ENCODE results near the gene FGFRL1.

FGFRL1 gene

GRCh38 chr4:1010395-1011021, 918 bp upstream of the FGFRL1 start:
- H3K9me3 ChIP-seq (ENCODE audit: control insufficient read depth in 2 of 2, low read length in 2 of 2), result no peaks in the 10 kb centered on the region
- no peaks in the 10 kb centered on the region for H3K36me3 ChIP-seq (ENCODE audit: control insufficient read depth in 2 of 2, insufficient read depth in 2 of 2, low read length in 2 of 2)
- peak overlapping the region; percentile 75 to 77 for H3K27ac ChIP-seq (ENCODE audit: low read depth in 2 of 2, low read length in 2 of 2)
- peak overlapping the region; percentile 32 to 80 for H3K9ac ChIP-seq (ENCODE audit: low read depth in 1 of 2, low read length in 2 of 2)
- H3K4me1 ChIP-seq (ENCODE audit: control insufficient read depth in 2 of 2, insufficient read depth in 2 of 2, low read length in 2 of 2), result peaks cover 17 to 18% of the 10 kb centered on the region in 2 donors
- H3K4me3 ChIP-seq (ENCODE audit: low read length in 2 of 2), result peak overlapping the region; percentile 66 to 75
- peaks cover 16 to 17% of the 10 kb centered on the region in 2 donors for H3K27me3 ChIP-seq (ENCODE audit: control insufficient read depth in 2 of 2, insufficient read depth in 2 of 2, low read length in 2 of 2)

- H3K4me3 ChIP-seq (ENCODE audit: low read length in 2 of 2), result no peak overlapping the region
- no peaks in the 10 kb centered on the region for H3K9me3 ChIP-seq (ENCODE audit: control insufficient read depth in 2 of 2, low read length in 2 of 2)
- H3K4me1 ChIP-seq (ENCODE audit: control insufficient read depth in 2 of 2, insufficient read depth in 2 of 2, low read length in 2 of 2), result peaks cover 17 to 18% of the 10 kb centered on the region in 2 donors
- H3K27ac ChIP-seq (ENCODE audit: low read depth in 2 of 2, low read length in 2 of 2), result no peak overlapping the region
- H3K9ac ChIP-seq (ENCODE audit: low read depth in 1 of 2, low read length in 2 of 2), result no peak overlapping the region
- peaks cover 14 to 15% of the 10 kb centered on the region in 2 donors for H3K27me3 ChIP-seq (ENCODE audit: control insufficient read depth in 2 of 2, insufficient read depth in 2 of 2, low read length in 2 of 2)
- no peaks in the 10 kb centered on the region for H3K36me3 ChIP-seq (ENCODE audit: control insufficient read depth in 2 of 2, insufficient read depth in 2 of 2, low read length in 2 of 2)
Measured at GRCh38 chr4:1011666-1012033, 224 bp downstream of the FGFRL1 start.

- Histone ChIP-seq H3K27ac (ENCODE audit: low read depth in 2 of 2, low read length in 2 of 2) (no peak overlapping the region), H3K9ac (ENCODE audit: low read depth in 1 of 2, low read length in 2 of 2) (peak overlapping the region in 1 of 2 donors; percentile 34), H3K4me1 (ENCODE audit: control insufficient read depth in 2 of 2, insufficient read depth in 2 of 2, low read length in 2 of 2) (peaks cover 17 to 18% of the 10 kb centered on the region in 2 donors), H3K4me3 (ENCODE audit: low read length in 2 of 2) (peak overlapping the region; percentile 44 to 52), H3K9me3 (ENCODE audit: control insufficient read depth in 2 of 2, low read length in 2 of 2) (no peaks in the 10 kb centered on the region), H3K27me3 (ENCODE audit: control insufficient read depth in 2 of 2, insufficient read depth in 2 of 2, low read length in 2 of 2) (peaks cover 10 to 15% of the 10 kb centered on the region in 2 donors), H3K36me3 (ENCODE audit: control insufficient read depth in 2 of 2, insufficient read depth in 2 of 2, low read length in 2 of 2) (no peaks in the 10 kb centered on the region)
Measured at GRCh38 chr4:1012034-1012739, 761 bp downstream of the FGFRL1 start.

- H3K27me3 ChIP-seq (ENCODE audit: control insufficient read depth in 2 of 2, insufficient read depth in 2 of 2, low read length in 2 of 2), result peaks cover 6 to 8% of the 10 kb centered on the region in 2 donors
- H3K9me3 ChIP-seq (ENCODE audit: control insufficient read depth in 2 of 2, low read length in 2 of 2), result no peaks in the 10 kb centered on the region
- no peak overlapping the region for H3K4me3 ChIP-seq (ENCODE audit: low read length in 2 of 2)
- no peak overlapping the region for H3K9ac ChIP-seq (ENCODE audit: low read depth in 1 of 2, low read length in 2 of 2)
- H3K4me1 ChIP-seq (ENCODE audit: control insufficient read depth in 2 of 2, insufficient read depth in 2 of 2, low read length in 2 of 2), result peaks cover 17 to 18% of the 10 kb centered on the region in 2 donors
- no peak overlapping the region for H3K27ac ChIP-seq (ENCODE audit: low read depth in 2 of 2, low read length in 2 of 2)
- H3K36me3 ChIP-seq (ENCODE audit: control insufficient read depth in 2 of 2, insufficient read depth in 2 of 2, low read length in 2 of 2), result no peaks in the 10 kb centered on the region
Measured at GRCh38 chr4:1013225-1014073, 2.0 kb downstream of the FGFRL1 start.

GRCh38 chr4:1014291-1015167, 3.1 kb downstream of the FGFRL1 start:
- no peaks in the 10 kb centered on the region for H3K36me3 ChIP-seq (ENCODE audit: control insufficient read depth in 2 of 2, insufficient read depth in 2 of 2, low read length in 2 of 2)
- no peaks in the 10 kb centered on the region for H3K9me3 ChIP-seq (ENCODE audit: control insufficient read depth in 2 of 2, low read length in 2 of 2)
- no peak overlapping the region for H3K9ac ChIP-seq (ENCODE audit: low read depth in 1 of 2, low read length in 2 of 2)
- no peaks in the 10 kb centered on the region for H3K27me3 ChIP-seq (ENCODE audit: control insufficient read depth in 2 of 2, insufficient read depth in 2 of 2, low read length in 2 of 2)
- no peak overlapping the region for H3K27ac ChIP-seq (ENCODE audit: low read depth in 2 of 2, low read length in 2 of 2)
- H3K4me3 ChIP-seq (ENCODE audit: low read length in 2 of 2), result no peak overlapping the region
- H3K4me1 ChIP-seq (ENCODE audit: control insufficient read depth in 2 of 2, insufficient read depth in 2 of 2, low read length in 2 of 2), result peaks cover 11 to 12% of the 10 kb centered on the region in 2 donors

- H3K27ac ChIP-seq (ENCODE audit: low read depth in 2 of 2, low read length in 2 of 2), result no peak overlapping the region
- H3K27me3 ChIP-seq (ENCODE audit: control insufficient read depth in 2 of 2, insufficient read depth in 2 of 2, low read length in 2 of 2), result no peaks in the 10 kb centered on the region
- H3K9me3 ChIP-seq (ENCODE audit: control insufficient read depth in 2 of 2, low read length in 2 of 2), result no peaks in the 10 kb centered on the region
- H3K4me3 ChIP-seq (ENCODE audit: low read length in 2 of 2), result no peak overlapping the region
- H3K4me1 ChIP-seq (ENCODE audit: control insufficient read depth in 2 of 2, insufficient read depth in 2 of 2, low read length in 2 of 2), result peaks cover 8% of the 10 kb centered on the region in 2 donors
- H3K9ac ChIP-seq (ENCODE audit: low read depth in 1 of 2, low read length in 2 of 2), result no peak overlapping the region
- no peaks in the 10 kb centered on the region for H3K36me3 ChIP-seq (ENCODE audit: control insufficient read depth in 2 of 2, insufficient read depth in 2 of 2, low read length in 2 of 2)
Measured at GRCh38 chr4:1015179-1015578, 3.8 kb downstream of the FGFRL1 start.

- Histone ChIP-seq H3K27ac (ENCODE audit: low read depth in 2 of 2, low read length in 2 of 2) (no peak overlapping the region), H3K9ac (ENCODE audit: low read depth in 1 of 2, low read length in 2 of 2) (no peak overlapping the region), H3K9me3 (ENCODE audit: control insufficient read depth in 2 of 2, low read length in 2 of 2) (no peaks in the 10 kb centered on the region), H3K27me3 (ENCODE audit: control insufficient read depth in 2 of 2, insufficient read depth in 2 of 2, low read length in 2 of 2) (no peaks in the 10 kb centered on the region), H3K36me3 (ENCODE audit: control insufficient read depth in 2 of 2, insufficient read depth in 2 of 2, low read length in 2 of 2) (no peaks in the 10 kb centered on the region), H3K4me1 (ENCODE audit: control insufficient read depth in 2 of 2, insufficient read depth in 2 of 2, low read length in 2 of 2) (peaks cover 2 to 3% of the 10 kb centered on the region in 2 donors), H3K4me3 (ENCODE audit: low read length in 2 of 2) (no peak overlapping the region)
Measured at GRCh38 chr4:1015746-1016145, 4.3 kb downstream of the FGFRL1 start.

GRCh38 chr4:1017211-1017610, 5.8 kb downstream of the FGFRL1 start:
- Histone ChIP-seq H3K4me3 (ENCODE audit: low read length in 2 of 2) (no peak overlapping the region), H3K9me3 (ENCODE audit: control insufficient read depth in 2 of 2, low read length in 2 of 2) (no peaks in the 10 kb centered on the region), H3K4me1 (ENCODE audit: control insufficient read depth in 2 of 2, insufficient read depth in 2 of 2, low read length in 2 of 2) (peaks cover 2 to 6% of the 10 kb centered on the region in 2 donors), H3K36me3 (ENCODE audit: control insufficient read depth in 2 of 2, insufficient read depth in 2 of 2, low read length in 2 of 2) (no peaks in the 10 kb centered on the region), H3K27me3 (ENCODE audit: control insufficient read depth in 2 of 2, insufficient read depth in 2 of 2, low read length in 2 of 2) (no peaks in the 10 kb centered on the region), H3K9ac (ENCODE audit: low read depth in 1 of 2, low read length in 2 of 2) (no peak overlapping the region), H3K27ac (ENCODE audit: low read depth in 2 of 2, low read length in 2 of 2) (no peak overlapping the region)

GRCh38 chr4:1017706-1018105, 6.3 kb downstream of the FGFRL1 start:
- H3K9me3 ChIP-seq (ENCODE audit: control insufficient read depth in 2 of 2, low read length in 2 of 2), result no peaks in the 10 kb centered on the region
- H3K4me1 ChIP-seq (ENCODE audit: control insufficient read depth in 2 of 2, insufficient read depth in 2 of 2, low read length in 2 of 2), result peaks cover 6 to 10% of the 10 kb centered on the region in 2 donors
- no peak overlapping the region for H3K4me3 ChIP-seq (ENCODE audit: low read length in 2 of 2)
- no peaks in the 10 kb centered on the region for H3K27me3 ChIP-seq (ENCODE audit: control insufficient read depth in 2 of 2, insufficient read depth in 2 of 2, low read length in 2 of 2)
- H3K36me3 ChIP-seq (ENCODE audit: control insufficient read depth in 2 of 2, insufficient read depth in 2 of 2, low read length in 2 of 2), result no peaks in the 10 kb centered on the region
- H3K9ac ChIP-seq (ENCODE audit: low read depth in 1 of 2, low read length in 2 of 2), result no peak overlapping the region
- no peak overlapping the region for H3K27ac ChIP-seq (ENCODE audit: low read depth in 2 of 2, low read length in 2 of 2)

Measured in mucosa of rectum (tissue), 2 donors.